WERI-Rb-1 (cell line): Measurements from ENCODE around the gene CPSF4L.

ENCODE experiments used
- DNase-seq: peaks from one replicate; pipeline ENCODE4 v3.0.0-alpha.2; 2020
- H3K27ac ChIP-seq: fragments of 250-450 bp; sonication (Bioruptor Pico); 2 replicates; pipeline ENCODE4 v1.5.1; 2020; ENCODE audit warnings: mild to moderate bottlenecking, moderate library complexity
- H3K27me3 ChIP-seq: fragments of 250-450 bp; sonication (Bioruptor Pico); 2 replicates; pipeline ENCODE4 v1.5.1; 2021; ENCODE audit warnings: mild to moderate bottlenecking, low read depth, moderate library complexity; ENCODE audit not compliant: insufficient read depth, severe bottlenecking
- H3K36me3 ChIP-seq: fragments of 250-450 bp; sonication (Bioruptor Pico); 2 replicates; pipeline ENCODE4 v1.5.1; 2020; ENCODE audit warnings: mild to moderate bottlenecking, moderate library complexity
- H3K4me3 ChIP-seq: 2 replicates; pipeline ENCODE4 v1.5.1; 2011; ENCODE audit warnings: low read depth, mild to moderate bottlenecking, control low read depth, low read length
- H3K9me3 ChIP-seq: fragments of 250-450 bp; sonication (Bioruptor Pico); 2 replicates; pipeline ENCODE4 v1.5.1; 2021; ENCODE audit warnings: mild to moderate bottlenecking, moderate library complexity; ENCODE audit not compliant: severe bottlenecking
- CTCF ChIP-seq: IDR thresholded peaks from 2 replicates; pipeline ENCODE4 v1.5.1; 2011; ENCODE audit warnings: low read depth, mild to moderate bottlenecking, control low read depth, inconsistent platforms, low read length

CPSF4L gene

GRCh38 chr17:73305845-73306836, 44.5 kb upstream of the CPSF4L start:
- peak overlapping the region; percentile 62 for H3K27ac ChIP-seq
- H3K36me3 ChIP-seq: peaks cover 20% of the 10 kb centered on the region
- no peak overlapping the region for H3K4me3 ChIP-seq
- no peak for TF ChIP-seq CTCF
- DNase-seq: no peak
- no peaks in the 10 kb centered on the region for H3K9me3 ChIP-seq
- no peaks in the 10 kb centered on the region for H3K27me3 ChIP-seq

GRCh38 chr17:73304971-73305812, 43.5 kb upstream of the CPSF4L start:
- TF ChIP-seq CTCF: peak; percentile 64
- H3K27me3 ChIP-seq: no peaks in the 10 kb centered on the region
- H3K27ac ChIP-seq: peak overlapping the region; percentile 62
- peaks cover 20% of the 10 kb centered on the region for H3K36me3 ChIP-seq
- DNase-seq: peak; percentile 83
- peak overlapping the region; percentile 9 for H3K4me3 ChIP-seq
- no peaks in the 10 kb centered on the region for H3K9me3 ChIP-seq

GRCh38 chr17:73304438-73304837, 42.8 kb upstream of the CPSF4L start:
- Histone ChIP-seq H3K27me3 (no peaks in the 10 kb centered on the region), H3K4me3 (no peak overlapping the region), H3K36me3 (peaks cover 20% of the 10 kb centered on the region), H3K9me3 (no peaks in the 10 kb centered on the region), H3K27ac (peak overlapping the region; percentile 62)
- DNase-seq: no peak
- no peak for TF ChIP-seq CTCF

- no peak for DNase-seq
- TF ChIP-seq CTCF: no peak
- Histone ChIP-seq H3K9me3 (no peaks in the 10 kb centered on the region), H3K4me3 (no peak overlapping the region), H3K27ac (no peak overlapping the region), H3K36me3 (peaks cover 13% of the 10 kb centered on the region; the same call in 1 of the 2 replicates), H3K27me3 (no peaks in the 10 kb centered on the region)
These were observed 40.5 kb upstream of the CPSF4L start for GRCh38 chr17:73302189-73302588.

GRCh38 chr17:73301369-73301768, 39.7 kb upstream of the CPSF4L start:
- Histone ChIP-seq H3K27ac (no peak overlapping the region), H3K36me3 (peaks cover 6% of the 10 kb centered on the region; the same call in 1 of the 2 replicates)
- no peak for TF ChIP-seq CTCF

More at GRCh38 chr17:73301369-73301768, 39.7 kb upstream of the CPSF4L start:
- H3K4me3 ChIP-seq: no peak overlapping the region
- no peaks in the 10 kb centered on the region for H3K27me3 ChIP-seq
- no peaks in the 10 kb centered on the region for H3K9me3 ChIP-seq
- DNase-seq: no peak
